GM12878 (cell line): ENCODE results near the gene VWA7. TPM values are rescaled to one million over a fixed set of nuclear protein-coding genes. Genes with fewer than 3 reads are reported as not detected.

Source experiments
- ATAC-seq: fragments of 200-7000 bp; cut with Tn5 transposase; 3 replicates; pipeline ENCODE4 v1.9.1; 2020; ENCODE audit warnings: mild to moderate bottlenecking, moderate library complexity
- BruUV-seq: library from RNA; stranded (reverse); fragments of 400-500 nt; replicated peaks from 2 replicates; lab custom pipeline; 2021; lab: Mats Ljungman, UMichigan
- CTCF ChIA-PET: fragments of 300-600 bp; sonication (Branson Sonifier 250); formaldehyde crosslinking; extraction: SDS; loops from one replicate; lab custom pipeline; 2021; ENCODE audit warnings: inconsistent platforms; lab: Yijun Ruan, JAX
- POLR2A ChIA-PET: fragments of 350-600 bp; formaldehyde crosslinking; extraction: SDS; loops from one replicate; lab custom pipeline; 2021; ENCODE audit warnings: inconsistent platforms; lab: Charles Lee
- RAD21 ChIA-PET: fragments of 300-600 bp; sonication (Branson Sonifier 250); formaldehyde crosslinking; loops from one replicate; lab custom pipeline; 2023; ENCODE audit warnings: antibody characterized with exemption; ENCODE audit not compliant: unreplicated experiment; lab: Charles Lee
- SMC1A ChIA-PET: fragments of 300-600 bp; sonication (Branson Sonifier 250); formaldehyde crosslinking; loops from one replicate; lab custom pipeline; 2023; ENCODE audit not compliant: unreplicated experiment, uncharacterized antibody; lab: Charles Lee
- DNase-seq: peaks from one replicate; pipeline ENCODE4 v3.0.0-alpha.2; 2011; ENCODE audit warnings: low read depth, low spot score
- FAIRE-seq: peaks from 3 replicates; lab custom pipeline; 2011; peaks lifted over from hg19 to GRCh38; lab: Jason Lieb, UNC
- H2AFZ ChIP-seq: 2 replicates; pipeline ENCODE4 v1.6.0; 2011; ENCODE audit warnings: low read depth, low read length, control low read depth; ENCODE audit not compliant: control insufficient read depth
- H3K27ac ChIP-seq: 2 replicates; pipeline ENCODE4 v1.5.1; 2011; ENCODE audit warnings: control low read depth; ENCODE audit not compliant: control insufficient read depth, insufficient read depth
- H3K27me3 ChIP-seq, 2 experiments: replicated peaks in 1 of 2; 2 replicates each; pipeline versions ENCODE4 v1.6.0 to v1.6.1; 2011; ENCODE audit warnings: low read length in 1 of 2; ENCODE audit not compliant: control insufficient read depth in 2 of 2, insufficient read depth in 2 of 2
- H3K36me3 ChIP-seq, 2 experiments: 2 replicates each; pipeline ENCODE4 v1.5.1; 2011; ENCODE audit warnings: low read length in 1 of 2; ENCODE audit not compliant: control insufficient read depth in 2 of 2, insufficient read depth in 2 of 2
- H3K4me1 ChIP-seq: 2 replicates; pipeline ENCODE4 v1.6.1; 2011; ENCODE audit warnings: mild to moderate bottlenecking, low read length, moderate library complexity, mixed read lengths; ENCODE audit not compliant: control insufficient read depth, insufficient read depth
- H3K4me2 ChIP-seq: 2 replicates; pipeline ENCODE4 v1.6.0; 2011; ENCODE audit warnings: control low read depth; ENCODE audit not compliant: control insufficient read depth, insufficient read depth
- H3K4me3 ChIP-seq: fragments of 200-600 bp; sonication (generic); 2 replicates; pipeline ENCODE4 v1.5.1; 2016
- H3K79me2 ChIP-seq: 2 replicates; pipeline ENCODE4 v1.6.0; 2011; ENCODE audit warnings: low read length; ENCODE audit not compliant: control insufficient read depth, insufficient read depth
- H3K9ac ChIP-seq: 2 replicates; pipeline ENCODE4 v1.8.0; 2011; ENCODE audit warnings: low read length, control low read depth, mixed read lengths; ENCODE audit not compliant: control insufficient read depth, insufficient read depth
- H3K9me3 ChIP-seq: replicated peaks from 3 replicates; pipeline ENCODE4 v1.5.1; 2011; ENCODE audit warnings: mild to moderate bottlenecking, low read length; ENCODE audit not compliant: control insufficient read depth, insufficient read depth
- H4K20me1 ChIP-seq: 2 replicates; pipeline ENCODE4 v1.6.0; 2011; ENCODE audit not compliant: control insufficient read depth, insufficient read depth
- TAF1 ChIP-seq: IDR thresholded peaks from 2 replicates; pipeline ENCODE4 v1.6.1; 2011; ENCODE audit warnings: mild to moderate bottlenecking, low read depth, low read length, borderline replicate concordance
- WGBS: methylation state at CpG from one replicate; pipeline ENCODE4 v1.1.6; 2016; ENCODE audit warnings: low lambda C conversion rate; ENCODE audit not compliant: insufficient replicate concordance, insufficient coverage; ENCODE audit errors: missing lambda C conversion rate; 5-methylcytosine and 5-hydroxymethylcytosine counted together
- in situ Hi-C: fragments of 300-500 bp; cut with MboI; formaldehyde crosslinking; loops from 9 replicates; pipeline ENCODE4 v1.14.3; 2018; ENCODE audit warnings: mixed read lengths
- intact Hi-C: fragments of 100-400 bp; cut with micrococcal nuclease; formaldehyde crosslinking; loops from one replicate; pipeline ENCODE4 v1.14.2; 2022; ENCODE audit not compliant: unreplicated experiment
- polyA plus RNA-seq, 11 experiments: library from polyadenylated mRNA; depleted of rRNA in 4 of 11; unstranded in 6 of 11; stranded (reverse) in 5 of 11; fragments of >200 nt; fragmentation: Nextera tagmentation in 4 of 11; fragmentation: Illumina TruSeq in 1 of 11; extraction: Ambion mirVana in 4 of 11; extraction: Trizol in 1 of 11; gene quantifications; 1 replicate in 1 of 11; 2 replicates in 10 of 11; pipeline versions ENCODE4 v1.2.1 to v1.2.3, GENCODE V29; 2011 to 2016; ENCODE audit warnings: inconsistent platforms in 2 of 11, missing spikeins in 2 of 11, low read depth in 1 of 11
- total RNA-seq, 4 experiments: library from RNA; depleted of rRNA in 3 of 4; stranded (reverse); fragments of >200 nt in 3 of 4; fragmentation: Illumina TruSeq in 1 of 4; extraction: Trizol in 1 of 4; gene quantifications; 2 replicates each; pipeline versions ENCODE4 v1.2.1 to v1.2.3, GENCODE V29; 2013 to 2021
- TF ChIP-seq, protein P1 (sequence below): IDR thresholded peaks from 2 replicates; pipeline ENCODE4 v1.6.1; 2011; ENCODE audit warnings: mild to moderate bottlenecking, low read depth, low read length, moderate library complexity; ENCODE audit not compliant: insufficient replicate concordance

The VWA7 gene
- total and polyA plus RNA-seq, 10 of the 15 experiments (the other 5 are each of a cell fraction or from before 2014, with no cell fraction given): 0.11 to 3.1 (median 1.2) TPM; not detected in 1

DNA sequence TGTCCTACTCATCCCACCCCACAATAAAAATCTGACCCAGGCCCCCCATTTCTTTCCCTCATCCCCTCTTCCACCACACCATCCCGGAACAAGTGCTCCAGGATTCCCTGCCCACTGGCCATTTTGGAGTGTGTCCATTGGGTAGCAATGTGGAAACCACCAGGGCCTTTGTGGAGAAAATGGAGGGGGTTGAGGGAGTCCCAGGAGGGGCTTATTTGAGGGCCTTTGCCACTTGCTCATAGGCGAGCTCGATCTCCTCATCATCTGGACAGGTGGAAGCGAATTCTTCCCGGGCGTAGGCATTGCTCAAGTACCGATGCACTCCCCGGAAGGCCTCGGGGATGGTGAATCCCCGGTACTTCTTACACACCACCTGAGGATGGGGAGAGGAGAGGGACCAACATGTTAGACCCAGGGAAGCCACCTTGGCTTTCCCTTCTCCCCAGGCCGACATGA is 46.5 kb downstream of the VWA7 start:
- Histone ChIP-seq H3K4me2 (peak overlapping the region; percentile 98), H3K36me3 (peaks cover 6 to 15% of the 10 kb centered on the region in 2 experiments), H4K20me1 (0 out of 2 replicates have a peak, but pooled peaks cover 4% of the 10 kb centered on the region), H2AFZ (no peak overlapping the region), H3K4me1 (peaks cover 33% of the 10 kb centered on the region), H3K27ac (no peak overlapping the region), H3K9me3 (no peaks in the 10 kb centered on the region), H3K9ac (no peak overlapping the region), H3K27me3 (no peaks in the 10 kb centered on the region), H3K4me3 (no peak overlapping the region), H3K79me2 (peaks cover 27% of the 10 kb centered on the region)
- TF ChIP-seq TAF1: no peak
- TF ChIP-seq, protein P1, sequence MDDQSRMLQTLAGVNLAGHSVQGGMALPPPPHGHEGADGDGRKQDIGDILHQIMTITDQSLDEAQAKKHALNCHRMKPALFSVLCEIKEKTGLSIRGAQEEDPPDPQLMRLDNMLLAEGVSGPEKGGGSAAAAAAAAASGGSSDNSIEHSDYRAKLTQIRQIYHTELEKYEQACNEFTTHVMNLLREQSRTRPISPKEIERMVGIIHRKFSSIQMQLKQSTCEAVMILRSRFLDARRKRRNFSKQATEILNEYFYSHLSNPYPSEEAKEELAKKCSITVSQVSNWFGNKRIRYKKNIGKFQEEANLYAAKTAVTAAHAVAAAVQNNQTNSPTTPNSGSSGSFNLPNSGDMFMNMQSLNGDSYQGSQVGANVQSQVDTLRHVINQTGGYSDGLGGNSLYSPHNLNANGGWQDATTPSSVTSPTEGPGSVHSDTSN: no peak
- intact Hi-C loops (loop anchor here (5.0 kb wide), 1 partner anchor 48 kb away; the partner anchor contains the start of gene LY6G5C), in situ Hi-C loops (no loop called here)
- CTCF ChIA-PET: interaction anchor here (0.5 to 15.8 kb wide), 15 partner anchors 8 to 1771 kb away, joined by 3 to 208 read pairs (median 5); partner anchors contain the start of genes HSPA1B, LY6G5C and MSH5
- RAD21 ChIA-PET: interaction anchor here (0.6 to 3.6 kb wide), 9 partner anchors 9 to 188 kb away, joined by 3 to 44 read pairs (median 6); partner anchors contain the start of genes ABHD16A, HSPA1A, HSPA1L and MSH5
- WGBS: 95% methylated on average over 11 of the region's 11 CpGs
- FAIRE-seq (no peak), DNase-seq (no peak), ATAC-seq (no peak)
- TSS peak; percentile 1 for BruUV-seq
- SMC1A ChIA-PET: interaction anchor here (0.7 to 5.3 kb wide), 13 partner anchors 8 to 106 kb away, joined by 3 to 45 read pairs (median 4); partner anchors contain the start of genes ABHD16A, CLIC1, HSPA1A and HSPA1L
- POLR2A ChIA-PET: interaction anchor here (0.9 to 2.8 kb wide), 10 partner anchors 9 to 328 kb away, joined by 3 to 30 read pairs (median 3); partner anchors contain the start of genes HSPA1B, MSH5 and NEU1
